RWPE2 (cell line): ENCODE data around the gene CDR2.
"Not testable (repeated sequence)": the region's sequence is repeated elsewhere in the genome, so short reads cannot be mapped to it uniquely, and the experiment has no call there.

Experiments used
- ATAC-seq: fragments of 200-7000 bp; cut with Tn5 transposase; 3 replicates; pipeline ENCODE4 v1.9.1; 2021; ENCODE audit warnings: low read depth
- DNase-seq: peaks from one replicate; pipeline ENCODE4 v3.0.0-alpha.2; 2020; ENCODE audit warnings: low spot score
- H3K27ac ChIP-seq: fragments of 450-650 bp; 2 replicates; pipeline ENCODE4 v1.5.1; 2017; ENCODE audit warnings: mild to moderate bottlenecking; ENCODE audit not compliant: poor library complexity, severe bottlenecking
- H3K27me3 ChIP-seq: fragments of 250-450 bp; sonication (Bioruptor Pico); 2 replicates; pipeline ENCODE4 v1.5.1; 2021; ENCODE audit warnings: mild to moderate bottlenecking, moderate library complexity; ENCODE audit not compliant: insufficient read depth, poor library complexity, severe bottlenecking
- H3K36me3 ChIP-seq: fragments of 250-450 bp; sonication (Bioruptor Pico); 2 replicates; pipeline ENCODE4 v1.5.1; 2020; ENCODE audit warnings: low read depth, mild to moderate bottlenecking, moderate library complexity
- H3K4me1 ChIP-seq: fragments of 250-450 bp; sonication (Bioruptor Pico); 2 replicates; pipeline ENCODE4 v1.5.1; 2021; ENCODE audit warnings: mild to moderate bottlenecking, moderate library complexity; ENCODE audit not compliant: insufficient read depth, poor library complexity, severe bottlenecking
- H3K4me3 ChIP-seq: fragments of 250-450 bp; sonication (Bioruptor Pico); 2 replicates; pipeline ENCODE4 v1.5.1; 2021; ENCODE audit warnings: mild to moderate bottlenecking, moderate library complexity; ENCODE audit not compliant: severe bottlenecking
- H3K9me3 ChIP-seq: fragments of 250-450 bp; sonication (Bioruptor Pico); 2 replicates; pipeline ENCODE4 v1.5.1; 2021; ENCODE audit warnings: mild to moderate bottlenecking, moderate library complexity; ENCODE audit not compliant: severe bottlenecking
- CTCF ChIP-seq: fragments of 450-650 bp; IDR thresholded peaks from one replicate; pipeline ENCODE4 v1.5.1; 2017; ENCODE audit warnings: mild to moderate bottlenecking, moderate library complexity; ENCODE audit not compliant: poor library complexity, severe bottlenecking

CDR2 gene

GRCh38 chr16:22353191-22353919 lies 21.1 kb downstream of the CDR2 start:
- Histone ChIP-seq H3K4me1 (peaks cover 15% of the 10 kb centered on the region), H3K9me3 (no peaks in the 10 kb centered on the region), H3K4me3 (no peak overlapping the region), H3K36me3 (peaks cover 75% of the 10 kb centered on the region), H3K27ac (peak overlapping the region; percentile 28), H3K27me3 (no peaks in the 10 kb centered on the region)
- ATAC-seq = peak; percentile 65; the same call in 2 of the 3 replicates
- no peak for TF ChIP-seq CTCF
- DNase-seq = no peak

DNA sequence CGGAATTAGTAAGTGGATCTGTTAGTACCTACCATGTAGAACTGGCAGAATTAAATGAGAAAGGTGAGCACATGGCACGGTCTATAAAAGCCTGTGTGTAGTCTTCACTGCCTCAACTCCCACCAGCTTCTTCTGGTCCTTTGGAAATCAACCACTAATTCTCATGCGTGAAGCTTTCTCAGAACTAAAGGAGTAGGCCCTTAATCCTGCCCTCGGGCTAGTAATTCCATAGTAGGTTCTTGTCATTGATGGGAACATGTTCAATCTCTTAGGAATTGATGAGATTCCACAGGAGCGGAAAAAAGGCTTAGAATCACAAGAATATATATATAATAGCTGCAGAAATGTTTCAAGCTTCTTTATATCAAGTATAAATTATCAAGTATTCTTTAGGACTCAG lies 21.7 kb downstream of the CDR2 start:
- DNase-seq = no peak
- Histone ChIP-seq H3K36me3 (peaks cover 76% of the 10 kb centered on the region), H3K9me3 (no peaks in the 10 kb centered on the region), H3K4me3 (no peak overlapping the region), H3K27me3 (no peaks in the 10 kb centered on the region), H3K27ac (no peak overlapping the region), H3K4me1 (peaks cover 20% of the 10 kb centered on the region)
- ATAC-seq = no peak
- TF ChIP-seq CTCF = no peak

GRCh38 chr16:22352140-22352539 lies 22.3 kb downstream of the CDR2 start:
- H3K4me1 ChIP-seq = peaks cover 20% of the 10 kb centered on the region
- ATAC-seq = no peak
- DNase-seq = no peak
- H3K36me3 ChIP-seq = peaks cover 82% of the 10 kb centered on the region
- no peak overlapping the region for H3K4me3 ChIP-seq
- no peak for TF ChIP-seq CTCF
- no peaks in the 10 kb centered on the region for H3K27me3 ChIP-seq
- H3K27ac ChIP-seq = no peak overlapping the region
- no peaks in the 10 kb centered on the region for H3K9me3 ChIP-seq

DNA sequence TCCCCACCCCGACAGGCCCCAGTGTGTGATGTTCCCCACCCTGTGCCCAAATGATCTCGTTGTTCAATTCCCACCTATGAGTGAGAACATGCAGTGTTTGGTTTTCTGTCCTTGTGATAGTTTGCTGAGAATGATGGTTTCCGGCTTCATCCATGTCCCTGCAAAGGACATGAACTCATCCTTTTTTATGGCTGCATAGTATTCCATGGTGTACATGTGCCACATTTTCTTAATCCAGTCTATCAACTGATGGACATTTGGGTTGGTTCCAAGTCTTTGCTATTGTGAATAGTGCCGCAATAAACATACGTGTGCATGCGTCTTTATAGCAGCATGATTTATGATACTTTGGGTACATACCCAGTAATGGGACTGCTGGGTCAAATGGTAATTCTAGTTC lies 23.4 kb downstream of the CDR2 start:
- not testable (repeated sequence) for H3K9me3 ChIP-seq, H3K27ac ChIP-seq, DNase-seq, ATAC-seq, H3K4me3 ChIP-seq, H3K27me3 ChIP-seq
- H3K36me3 ChIP-seq = peaks cover 90% of the 10 kb centered on the region
- H3K4me1 ChIP-seq = peaks cover 23% of the 10 kb centered on the region

GRCh38 chr16:22348291-22348690 lies 26.1 kb downstream of the CDR2 start:
- Histone ChIP-seq H3K4me3 (no peak overlapping the region), H3K27ac (peak overlapping the region; percentile 58), H3K27me3 (no peaks in the 10 kb centered on the region), H3K36me3 (peaks cover 82% of the 10 kb centered on the region), H3K4me1 (peaks cover 20% of the 10 kb centered on the region), H3K9me3 (no peaks in the 10 kb centered on the region)
- no peak for DNase-seq
- peak; percentile 90 for ATAC-seq
- TF ChIP-seq CTCF = no peak
